GF-D8 (cell line): ENCODE measurements around the gene MEX3D.

Experiments
- DNase-seq: peaks from one replicate; lab custom pipeline; 2025; lab: John Stamatoyannopoulos, UW

The MEX3D gene

GRCh38 chr19:1568320-1569019, at the start of gene MEX3D:
Gene MEX3D, minus strand, starts transcription at chr19:1568325. Its CDS starts 267 bp downstream, at chr19:1568058.
- DNase-seq: no peak

GRCh38 chr19:1616875-1617274, 48.8 kb upstream of the MEX3D start:
- no peak for DNase-seq

DNA sequence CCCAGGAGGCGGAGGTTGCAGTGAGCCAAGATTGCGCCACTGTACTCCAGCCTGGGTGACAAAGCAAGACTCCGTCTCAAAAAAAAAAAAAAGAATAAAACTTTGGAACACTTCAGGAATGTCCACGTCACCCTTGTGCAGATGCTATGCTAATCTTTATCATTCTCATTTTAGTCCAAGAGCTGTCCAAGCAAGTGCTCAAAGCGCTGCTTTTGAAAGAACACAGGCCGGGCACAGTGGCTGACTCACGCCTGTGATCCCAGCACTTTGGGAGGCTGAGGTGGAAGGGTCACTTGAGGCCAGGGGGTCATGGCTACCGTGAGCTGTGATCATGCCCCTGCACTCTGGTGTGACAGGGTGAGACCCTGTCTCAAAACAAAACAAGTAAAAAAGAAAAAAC, 48.3 kb upstream of the MEX3D start:
- no peak for DNase-seq

- DNase-seq: no peak
Observed at GRCh38 chr19:1615156-1615765, 47.1 kb upstream of the MEX3D start.

DNA sequence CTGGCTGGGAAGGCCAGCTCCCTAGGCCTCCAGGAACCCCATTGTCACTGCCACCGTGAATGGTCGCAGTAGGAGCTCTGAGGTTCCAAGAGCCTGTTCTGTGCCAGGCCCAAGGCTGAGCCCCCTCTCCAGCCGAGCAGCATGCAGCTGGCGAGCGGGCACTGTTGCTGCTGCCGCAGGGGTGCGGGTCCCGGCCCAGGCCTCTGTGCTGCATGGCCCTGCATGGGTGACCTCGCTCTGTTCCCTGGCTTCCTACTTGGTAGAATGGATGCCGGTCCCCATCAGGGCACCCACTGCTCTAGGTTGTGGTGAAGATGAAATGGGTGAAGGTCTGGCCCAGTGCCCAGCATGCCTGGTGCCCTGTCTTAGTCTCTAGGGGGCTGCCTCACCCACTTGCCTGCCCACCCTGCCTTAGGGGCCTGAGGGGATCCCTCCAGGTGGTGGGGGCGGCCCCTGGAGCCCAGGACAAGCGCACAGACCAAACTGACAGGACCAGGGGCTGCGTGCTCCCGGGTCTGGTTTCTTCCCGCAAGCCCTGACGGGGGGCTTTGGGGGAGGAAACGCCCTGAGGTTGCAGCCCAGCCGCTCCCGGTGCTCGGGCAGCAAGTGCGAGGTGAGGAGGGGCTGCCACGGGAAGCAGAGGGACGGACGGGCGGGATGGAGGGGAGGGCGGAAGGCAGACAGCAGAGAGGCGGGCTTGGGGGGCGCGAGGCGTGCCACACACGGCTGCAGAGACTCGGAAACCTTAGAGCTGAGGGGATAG, 45.9 kb upstream of the MEX3D start:
- no peak for DNase-seq

- no peak for DNase-seq
Observed at GRCh38 chr19:1613146-1613545, 45.0 kb upstream of the MEX3D start.

DNA sequence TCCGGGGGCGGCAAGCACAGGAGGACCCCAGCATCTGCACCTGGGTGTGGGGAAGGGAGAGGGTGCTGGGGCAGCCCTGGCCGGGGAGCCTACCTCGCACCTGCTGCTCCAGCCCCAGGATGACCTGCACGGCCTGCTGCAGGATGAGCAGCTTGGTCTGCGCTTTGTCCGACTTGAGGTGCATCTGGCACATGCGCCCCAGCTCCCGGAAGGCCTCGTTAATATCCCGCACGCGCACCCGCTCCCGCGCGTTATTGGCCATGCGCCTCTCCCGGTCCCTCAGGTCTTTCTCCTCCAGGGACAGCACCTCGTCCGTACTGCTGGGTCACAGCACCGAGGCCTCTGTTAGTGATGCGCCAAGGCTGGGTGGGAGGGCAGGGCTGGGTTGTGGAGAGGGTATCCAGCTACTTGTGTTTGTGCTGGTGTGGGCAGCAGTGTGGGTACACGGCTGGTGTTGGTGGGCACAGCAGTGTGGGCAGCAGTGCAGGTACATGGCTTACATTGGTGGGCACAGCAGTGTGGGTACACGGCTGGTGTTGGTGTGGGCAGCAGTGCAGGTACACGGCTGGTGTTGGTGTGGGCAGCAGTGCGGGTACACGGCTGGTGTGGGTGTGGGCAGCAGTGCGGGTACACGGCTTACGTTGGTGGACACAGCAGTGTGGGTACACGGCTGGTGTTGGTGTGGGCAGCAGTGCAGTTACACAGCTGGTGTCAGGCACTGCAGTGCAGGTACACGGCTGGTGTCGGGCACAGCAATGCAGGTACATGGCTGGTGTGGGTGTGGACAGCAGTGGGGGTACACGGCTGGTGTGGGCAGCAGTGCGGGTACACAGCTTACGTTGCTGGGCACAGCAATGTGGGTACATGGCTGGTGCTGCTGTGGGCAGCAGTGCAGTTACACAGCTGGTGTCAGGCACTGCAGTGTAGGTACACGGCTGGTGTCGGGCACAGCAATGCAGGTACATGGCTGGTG, 44.3 kb upstream of the MEX3D start:
- no peak for DNase-seq

DNA sequence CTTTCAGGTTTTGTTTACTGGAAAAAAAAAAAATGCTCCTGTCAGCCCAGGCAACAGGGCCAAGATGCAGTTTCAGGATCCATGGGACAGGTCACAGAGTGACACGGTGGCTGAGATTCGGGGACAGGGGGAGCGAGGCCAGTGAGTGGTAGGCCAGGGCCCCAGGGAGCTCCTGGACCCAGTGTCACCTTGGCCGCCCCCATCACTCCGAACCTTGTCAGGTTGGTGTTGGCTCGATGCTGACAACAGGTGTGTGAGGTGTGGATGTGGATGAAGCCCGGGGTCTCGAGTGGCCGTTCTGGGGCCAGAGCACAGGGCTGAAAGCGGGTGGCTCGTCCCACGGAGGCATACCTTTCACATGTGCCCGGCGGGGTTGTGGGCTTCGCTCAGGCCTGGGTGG, 43.2 kb upstream of the MEX3D start:
- no peak for DNase-seq

GRCh38 chr19:1610579-1610978, 42.5 kb upstream of the MEX3D start:
- DNase-seq: no peak

GRCh38 chr19:1609680-1610474, 41.8 kb upstream of the MEX3D start:
- DNase-seq: no peak

GRCh38 chr19:1609103-1609396, 40.9 kb upstream of the MEX3D start:
- no peak for DNase-seq

- DNase-seq: no peak
Observed at GRCh38 chr19:1608359-1609102, 40.4 kb upstream of the MEX3D start.

GRCh38 chr19:1606138-1606651, 38.1 kb upstream of the MEX3D start:
- DNase-seq: no peak

GRCh38 chr19:1605236-1606137, 37.4 kb upstream of the MEX3D start, which contains the start of gene UQCR11:
Gene UQCR11, minus strand, starts transcription at chr19:1605462. Its CDS starts 53 bp downstream, at chr19:1605409.
- DNase-seq: peak; percentile 87

GRCh38 chr19:1602091-1602707, 34.1 kb upstream of the MEX3D start:
- no peak for DNase-seq

DNA sequence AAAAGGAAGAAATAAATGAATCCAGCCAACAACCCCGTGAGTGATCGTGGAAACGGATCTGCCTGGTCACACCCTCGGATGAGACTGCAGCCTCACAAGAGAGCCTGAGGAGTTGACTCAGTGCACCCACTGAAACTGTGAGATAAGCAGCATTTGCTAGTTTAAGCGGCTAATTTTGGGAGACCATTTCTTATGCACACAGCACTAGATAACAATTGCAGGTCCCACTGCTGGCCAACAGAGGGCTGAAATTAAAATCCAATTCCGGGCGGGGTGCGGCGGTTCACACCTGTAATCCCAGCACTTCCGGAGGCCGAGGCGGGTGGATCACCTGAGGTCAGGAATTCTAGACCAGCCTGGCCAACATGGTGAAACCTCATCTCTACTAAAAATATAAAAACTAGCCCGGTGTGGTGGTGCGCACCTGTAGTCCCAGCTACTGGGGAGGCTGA, 33.5 kb upstream of the MEX3D start:
- DNase-seq: no peak

DNA sequence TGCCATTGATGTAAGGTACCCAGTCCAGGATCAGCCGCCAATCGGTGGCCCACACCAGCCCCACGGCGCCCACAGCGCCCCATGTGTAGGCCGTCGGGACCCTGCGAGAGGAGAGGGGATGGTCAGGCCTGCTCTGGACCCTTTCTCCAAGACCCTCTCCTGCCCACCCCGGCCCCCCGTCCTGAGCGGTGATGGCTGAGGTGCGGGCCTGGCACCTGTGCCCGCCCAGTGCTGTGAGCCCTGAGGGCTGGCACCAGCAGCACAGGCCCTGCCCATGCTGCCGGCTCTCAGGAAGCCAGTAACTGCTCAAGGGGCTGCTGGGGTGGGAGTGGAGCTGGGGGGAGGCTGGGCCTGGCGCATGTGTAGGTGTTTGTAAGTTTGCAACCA, 31.3 kb upstream of the MEX3D start:
- no peak for DNase-seq

- no peak for DNase-seq
Observed at GRCh38 chr19:1598777-1599459, 30.8 kb upstream of the MEX3D start.
